Measurements from ENCODE around the gene B4GALT3.

Gene B4GALT3

DNA sequence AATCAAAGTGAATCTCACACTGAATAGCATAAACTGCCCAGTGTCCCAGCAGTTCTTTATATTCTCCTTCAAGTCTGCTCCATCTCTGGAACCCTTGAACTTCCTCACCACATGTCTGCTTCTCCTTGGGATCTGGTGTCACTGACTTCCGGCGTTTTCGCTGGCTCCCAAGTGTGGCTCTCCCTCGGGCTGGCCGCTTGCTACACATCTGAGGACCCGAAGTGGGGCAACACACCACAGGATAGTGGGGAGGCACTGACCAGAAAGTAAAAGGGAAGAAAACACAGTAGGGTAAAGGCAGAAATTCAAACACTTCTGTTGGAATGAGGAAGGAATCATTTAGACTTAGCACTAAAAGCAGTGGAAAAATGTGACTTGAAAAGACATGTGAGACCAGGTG lies 54.3 kb downstream of the B4GALT3 start:
- DNase-seq: no peak

- DNase-seq: no peak
Observed at GRCh38 chr1:161121834-161122233, 55.5 kb downstream of the B4GALT3 start.

All from NCI-H526 (cell line).